ENCODE results near the gene KERA. TPM values are rescaled to one million over a fixed set of nuclear protein-coding genes. Genes with fewer than 3 reads are reported as not detected.

KERA gene
- total RNA-seq, 1 experiment from 2014 or later: not detected

- no peak overlapping the region for H3T11ph ChIP-seq (ENCODE audit: low read length)
- H3K27ac Mint-ChIP-seq: no peak overlapping the region
Observed at GRCh38 chr12:91074154-91074709, 16.4 kb upstream of the KERA start.

More at GRCh38 chr12:91074154-91074709, 16.4 kb upstream of the KERA start:
- H2AFZ ChIP-seq (ENCODE audit: low read length): no peak overlapping the region
- Mint-ChIP-seq H3K27me3 (ENCODE audit: low read depth) (no peaks in the 10 kb centered on the region), H3K4me3 (no peak overlapping the region), H3K9me3 (no peaks in the 10 kb centered on the region), H3K36me3 (ENCODE audit: insufficient read depth in 1 of 3, low read depth in 3 of 3) (no peaks in the 10 kb centered on the region), H3K4me1 (peaks cover 0 to 3% of the 10 kb centered on the region in 2 experiments; a peak in 3 of 4 replicates)
- no peaks in the 10 kb centered on the region for H3K23me2 ChIP-seq (ENCODE audit: insufficient read length, low read depth, low read length, poor library complexity, severe bottlenecking)
- H2BK15ac ChIP-seq (ENCODE audit: low read depth, low read length): no peak overlapping the region
- DNase-seq: no peak
- no peak overlapping the region for H4K8ac ChIP-seq (replicated peaks; ENCODE audit: insufficient read length, low read depth, low read length)
- H3K23ac ChIP-seq (ENCODE audit: insufficient read length, low read depth, low read length): no peak overlapping the region
- H4K20me1 ChIP-seq (ENCODE audit: control insufficient read depth, insufficient read depth, insufficient read length): no peaks in the 10 kb centered on the region
- no peak overlapping the region for H2BK12ac ChIP-seq (ENCODE audit: insufficient read length, low read depth, low read length)
- H3K14ac ChIP-seq (ENCODE audit: insufficient read depth, low read length): no peak overlapping the region
- no peaks in the 10 kb centered on the region for H3K4me1 ChIP-seq (ENCODE audit: insufficient read depth, low read length)
- H2AK5ac ChIP-seq (ENCODE audit: insufficient read length, low read length): no peak overlapping the region
- H3K9me3 ChIP-seq (ENCODE audit: control insufficient read depth, low read depth, low read length): no peaks in the 10 kb centered on the region
- no peak overlapping the region for H3K4ac ChIP-seq (ENCODE audit: low read depth, low read length)
- no peak overlapping the region for H3K4me2 ChIP-seq (ENCODE audit: insufficient read depth, insufficient read length, low read length)
- H3K56ac ChIP-seq (ENCODE audit: insufficient read length, low read depth, low read length): no peak overlapping the region
- H2BK20ac ChIP-seq (ENCODE audit: low read depth, low read length, poor library complexity, severe bottlenecking): no peak overlapping the region
- H3K27ac ChIP-seq (ENCODE audit: insufficient read length, low read depth, low read length): no peak overlapping the region
- H3K9ac ChIP-seq (ENCODE audit: extremely low read depth, insufficient read length, low read length): no peak overlapping the region
- no peak overlapping the region for H2BK120ac ChIP-seq (ENCODE audit: low read depth, low read length, poor library complexity, severe bottlenecking)
- H2BK5ac ChIP-seq (ENCODE audit: insufficient read length, low read length): no peak overlapping the region
- WGBS (ENCODE audit: extremely low coverage, insufficient read length, low lambda C conversion rate): no CpG with 5 or more reads among the region's 6 CpGs
- TF ChIP-seq CTCF (conservative IDR thresholded peaks at IDR 0.05): no peak
- H3K18ac ChIP-seq (ENCODE audit: insufficient read length, low read depth, low read length): no peak overlapping the region
- no peak overlapping the region for H4K91ac ChIP-seq (ENCODE audit: insufficient read length, low read depth, low read length)
- no peaks in the 10 kb centered on the region for H3K79me2 ChIP-seq (ENCODE audit: insufficient read depth, low read length)
- no peaks in the 10 kb centered on the region for H3K27me3 ChIP-seq (ENCODE audit: insufficient read depth, low read length)
- no peaks in the 10 kb centered on the region for H3K79me1 ChIP-seq (ENCODE audit: insufficient read depth, low read depth, low read length, poor library complexity, severe bottlenecking)
- no peak overlapping the region for H4K5ac ChIP-seq (ENCODE audit: insufficient read length, low read depth, low read length)

All from H9 (cell line).